GM18873 (cell line): ENCODE data around the gene GUCY1A1.

Experiments used
- ATAC-seq: cut with Tn5 transposase; IDR thresholded peaks from one replicate; pipeline ENCODE4 v1.9.1; 2021; ENCODE audit warnings: mild to moderate bottlenecking, moderate library complexity, moderate number of reproducible peaks; ENCODE audit not compliant: unreplicated experiment, low FRiP score

The GUCY1A1 gene

DNA sequence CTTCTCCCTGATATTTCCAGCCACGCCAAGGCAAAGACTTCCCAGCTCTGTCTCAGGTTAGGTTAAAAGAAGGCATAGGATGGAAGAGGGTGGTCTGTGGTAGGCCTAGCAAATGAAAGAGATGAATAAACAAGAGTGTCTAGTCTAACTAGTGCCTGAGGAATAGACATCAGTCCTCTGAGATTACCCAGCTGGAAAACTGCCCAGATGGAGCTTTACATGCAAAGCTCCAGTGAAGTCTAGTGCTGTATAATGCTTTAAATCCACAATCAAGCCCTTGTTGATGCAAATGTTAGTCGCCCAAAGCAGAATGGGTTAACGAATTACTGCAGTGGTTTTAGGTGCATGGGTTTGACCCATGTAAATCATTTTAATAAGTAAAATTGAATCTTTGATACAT is 67.4 kb downstream of the GUCY1A1 start:
- no peak for ATAC-seq

GRCh38 chr4:155734951-155735350 is 68.3 kb downstream of the GUCY1A1 start:
- ATAC-seq: no peak

DNA sequence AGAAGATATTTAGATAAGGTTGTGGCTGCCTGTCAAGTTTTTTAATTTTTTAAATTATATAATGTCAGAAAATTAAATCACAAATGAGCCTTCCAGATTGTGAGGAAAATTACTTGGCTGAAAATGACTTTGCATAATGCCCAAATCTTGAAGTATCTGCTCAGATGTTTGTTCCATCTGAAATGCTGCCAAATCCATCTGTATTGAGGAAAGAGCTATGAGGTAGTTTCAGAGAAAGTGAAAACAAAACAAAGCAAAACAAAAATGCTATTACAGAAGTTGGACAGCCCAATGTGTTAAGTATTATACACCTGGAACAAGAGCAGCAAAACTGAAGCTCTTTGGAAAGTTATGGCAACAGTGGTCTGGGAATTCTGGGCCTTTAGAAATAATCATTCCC is 68.8 kb downstream of the GUCY1A1 start:
- ATAC-seq: no peak

- ATAC-seq: no peak
These were observed 71.9 kb downstream of the GUCY1A1 start for GRCh38 chr4:155738548-155738947.

DNA sequence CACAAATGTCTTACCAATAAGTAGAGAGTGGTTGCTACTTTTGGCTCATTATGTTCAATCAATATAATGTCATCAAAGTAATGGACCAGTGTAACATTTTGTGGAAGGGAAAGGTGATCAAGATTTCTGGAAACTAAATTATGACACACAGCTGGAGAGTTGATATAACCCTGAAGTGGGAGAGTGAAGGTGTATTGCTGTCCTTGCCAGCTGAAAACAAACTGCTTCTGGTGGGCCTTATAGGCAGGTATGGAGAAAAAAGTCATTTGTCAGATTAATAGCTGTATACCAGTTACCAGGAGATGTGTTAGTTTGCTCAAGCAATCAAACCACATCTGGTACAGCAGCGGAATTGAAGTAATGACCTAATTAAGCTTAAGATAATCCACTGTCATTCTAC is 74.9 kb downstream of the GUCY1A1 start:
- ATAC-seq: no peak

DNA sequence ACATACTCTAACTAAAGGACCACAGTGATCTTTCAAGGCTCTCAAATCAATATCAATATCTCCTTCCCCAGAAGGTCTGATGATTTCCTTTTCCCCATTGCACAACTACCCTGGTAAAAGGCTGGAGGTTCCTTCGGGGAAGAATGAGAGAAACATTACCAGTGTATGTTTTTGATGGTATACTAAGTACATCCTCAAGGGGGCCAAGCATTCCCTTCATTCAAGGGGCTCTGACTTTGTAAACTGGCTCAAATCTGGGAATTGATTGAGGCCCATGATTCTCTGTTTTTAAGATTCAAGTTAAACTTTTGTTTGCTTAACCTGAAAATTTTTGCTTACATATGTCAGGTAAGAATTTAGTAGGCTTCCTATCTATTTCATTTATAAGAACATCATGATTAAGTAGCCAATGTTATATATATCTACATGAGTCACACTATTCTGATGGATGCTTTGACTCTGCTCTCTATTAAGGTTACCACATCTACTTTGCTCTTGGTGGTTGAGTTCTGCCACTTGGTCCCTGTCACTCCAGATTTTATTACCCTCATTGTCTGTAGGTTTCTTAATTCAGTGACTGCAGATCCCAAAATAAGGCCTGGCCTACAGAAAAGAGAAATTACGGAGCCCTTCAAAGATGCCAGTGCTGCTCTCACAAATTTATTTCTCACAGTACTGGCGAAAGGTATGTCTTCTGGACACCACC is 75.8 kb downstream of the GUCY1A1 start:
- no peak for ATAC-seq

- ATAC-seq: no peak
These were observed 79.3 kb downstream of the GUCY1A1 start for GRCh38 chr4:155745984-155746383.

- no peak for ATAC-seq
These were observed 81.4 kb downstream of the GUCY1A1 start for GRCh38 chr4:155748039-155748438.

GRCh38 chr4:155749041-155749440 is 82.4 kb downstream of the GUCY1A1 start:
- no peak for ATAC-seq

GRCh38 chr4:155751569-155751968 is 84.9 kb downstream of the GUCY1A1 start:
- ATAC-seq: no peak

GRCh38 chr4:155757745-155758265 is 91.2 kb downstream of the GUCY1A1 start:
- no peak for ATAC-seq

GRCh38 chr4:155758481-155759371 is 92.1 kb downstream of the GUCY1A1 start, which contains the start of gene GUCY1B1:
Gene GUCY1B1, plus strand, starts transcription at chr4:155759021. Its CDS starts 120 bp downstream, at chr4:155759141.
- peak; percentile 97 for ATAC-seq

- peak; percentile 8 for ATAC-seq
These were observed 93.0 kb downstream of the GUCY1A1 start for GRCh38 chr4:155759372-155760252.

DNA sequence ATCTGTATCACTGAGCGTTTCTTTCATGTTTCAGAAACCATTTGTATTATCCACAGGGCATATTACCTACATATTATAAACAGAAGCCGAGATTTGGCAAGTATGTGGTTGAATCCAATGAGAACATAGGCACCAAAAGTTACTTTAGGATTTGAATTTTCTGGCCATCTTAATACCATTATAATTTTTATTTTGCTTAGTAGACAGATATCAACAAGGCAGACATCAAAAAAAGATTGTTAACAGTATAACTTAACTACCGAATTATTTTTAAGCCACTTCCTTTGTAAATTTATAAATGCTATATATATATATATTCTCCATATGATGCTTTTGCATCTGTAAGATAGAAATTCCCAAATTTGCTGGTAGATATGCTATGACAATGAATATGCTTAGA is 94.4 kb downstream of the GUCY1A1 start:
- ATAC-seq: no peak

DNA sequence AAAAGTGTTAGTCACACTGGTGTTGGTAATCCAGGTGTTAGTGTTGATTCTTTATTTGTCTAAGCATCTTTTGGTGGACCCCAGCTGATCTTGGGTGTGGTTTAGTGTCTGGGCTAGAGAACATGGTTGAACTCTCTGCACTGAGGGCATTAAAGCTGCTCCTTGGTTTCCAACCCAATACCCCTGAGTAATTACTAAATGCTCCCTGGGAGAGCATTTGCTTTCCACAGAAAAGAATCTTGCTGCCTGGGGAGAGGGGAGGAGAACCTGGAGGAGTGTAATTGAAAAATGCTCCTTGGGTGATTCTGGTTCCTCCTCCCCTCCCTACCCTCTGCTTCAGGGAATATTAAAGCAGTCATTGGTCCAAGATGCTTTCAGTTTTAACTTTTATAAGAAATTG is 95.3 kb downstream of the GUCY1A1 start:
- no peak for ATAC-seq

GRCh38 chr4:155762334-155762733 is 95.7 kb downstream of the GUCY1A1 start:
- no peak for ATAC-seq

DNA sequence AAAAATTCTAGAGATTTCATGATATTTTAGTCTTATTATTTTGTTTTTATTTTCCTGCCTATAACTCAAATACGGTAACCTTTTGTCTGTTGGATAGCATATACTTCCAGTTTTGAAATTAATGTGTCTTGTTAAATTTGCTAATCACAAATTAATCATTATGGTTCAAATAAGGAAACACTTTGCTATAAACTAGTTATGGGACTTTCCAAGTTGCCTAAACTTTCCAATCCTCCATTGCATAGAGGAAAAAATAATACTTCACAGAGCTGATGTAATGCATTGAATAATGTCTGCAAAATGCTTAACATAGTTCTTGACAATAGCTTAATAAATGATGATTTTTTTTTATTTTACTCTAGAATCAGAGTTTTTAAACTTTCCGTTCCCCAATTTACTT is 96.9 kb downstream of the GUCY1A1 start:
- no peak for ATAC-seq

DNA sequence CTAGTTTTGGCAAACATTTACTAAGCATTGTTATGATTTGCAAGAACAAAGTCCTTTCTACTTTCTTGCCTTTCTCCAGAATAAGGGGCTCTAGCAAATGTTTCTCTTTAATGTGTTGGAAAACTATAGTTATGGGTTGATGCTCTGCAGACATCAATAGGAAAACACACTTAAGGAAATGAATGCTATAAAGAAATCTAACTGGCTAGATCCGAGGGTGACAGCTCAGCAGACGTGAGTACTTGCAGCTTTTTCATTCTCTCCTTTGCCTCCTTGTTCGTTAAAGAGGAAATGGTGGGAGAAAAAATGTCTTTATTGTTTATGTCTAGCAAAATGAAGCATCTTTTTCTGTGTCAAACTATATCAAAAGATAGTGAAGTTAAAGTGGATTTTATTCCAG is 98.5 kb downstream of the GUCY1A1 start:
- no peak for ATAC-seq

- no peak for ATAC-seq
These were observed 100.0 kb downstream of the GUCY1A1 start for GRCh38 chr4:155766622-155767021.

- ATAC-seq: no peak
These were observed 101.7 kb downstream of the GUCY1A1 start for GRCh38 chr4:155768370-155768769.
